Erythroblast (primary cell): ENCODE data around the gene AMOTL1.

Experiments used
- GATA1 ChIP-seq: IDR thresholded peaks from 2 replicates; pipeline ENCODE4 v1.6.1; 2011; ENCODE audit warnings: low read depth, mild to moderate bottlenecking, control low read depth, low read length, moderate library complexity
- POLR2A ChIP-seq: IDR thresholded peaks from 2 replicates; pipeline ENCODE4 v1.6.1; 2011; ENCODE audit warnings: mild to moderate bottlenecking, low read length

DNA sequence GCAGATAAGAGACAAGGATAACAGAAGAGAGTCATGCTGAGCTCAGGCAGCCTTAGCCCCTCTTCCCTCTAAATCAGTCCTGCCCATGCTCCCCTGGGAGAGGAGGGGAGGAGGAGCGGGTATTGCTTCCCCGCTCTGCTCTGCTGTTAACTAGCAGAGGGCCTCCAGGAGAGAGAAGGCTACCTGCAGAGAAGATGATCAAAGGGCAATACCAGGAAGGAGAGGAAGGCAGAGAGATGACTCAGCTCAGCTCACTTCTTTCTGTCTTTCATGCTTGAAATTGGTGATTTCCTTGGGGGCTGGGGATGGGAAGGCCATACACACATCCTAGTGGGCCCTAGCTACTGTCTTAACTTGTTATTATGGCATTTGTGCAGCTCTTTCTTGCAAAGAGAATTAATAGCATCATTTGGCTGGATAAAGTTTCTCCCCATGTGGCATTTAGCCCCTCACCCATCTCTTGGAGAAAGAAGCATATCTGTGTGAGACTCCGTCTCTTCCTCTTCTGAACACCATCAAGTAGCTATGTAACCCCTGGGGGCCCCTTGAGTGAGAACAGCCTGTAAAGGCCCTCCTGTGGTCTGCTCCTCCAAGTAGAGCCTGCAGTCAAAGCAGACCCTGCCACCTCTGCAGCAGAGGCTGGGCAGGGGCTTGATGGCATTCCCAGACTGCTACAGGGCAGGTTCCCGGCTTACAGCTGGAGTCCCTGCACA lies 33.4 kb upstream of the AMOTL1 start:
- TF ChIP-seq POLR2A (no peak), GATA1 (no peak)
